Measurements from ENCODE around the gene SMAD3.

SMAD3 gene

GRCh38 chr15:67174864-67175573 lies 109.6 kb downstream of the SMAD3 start:
- H3K4me3 ChIP-seq (ENCODE audit: low read depth, low read length), result no peak overlapping the region
- TF ChIP-seq, protein P1, sequence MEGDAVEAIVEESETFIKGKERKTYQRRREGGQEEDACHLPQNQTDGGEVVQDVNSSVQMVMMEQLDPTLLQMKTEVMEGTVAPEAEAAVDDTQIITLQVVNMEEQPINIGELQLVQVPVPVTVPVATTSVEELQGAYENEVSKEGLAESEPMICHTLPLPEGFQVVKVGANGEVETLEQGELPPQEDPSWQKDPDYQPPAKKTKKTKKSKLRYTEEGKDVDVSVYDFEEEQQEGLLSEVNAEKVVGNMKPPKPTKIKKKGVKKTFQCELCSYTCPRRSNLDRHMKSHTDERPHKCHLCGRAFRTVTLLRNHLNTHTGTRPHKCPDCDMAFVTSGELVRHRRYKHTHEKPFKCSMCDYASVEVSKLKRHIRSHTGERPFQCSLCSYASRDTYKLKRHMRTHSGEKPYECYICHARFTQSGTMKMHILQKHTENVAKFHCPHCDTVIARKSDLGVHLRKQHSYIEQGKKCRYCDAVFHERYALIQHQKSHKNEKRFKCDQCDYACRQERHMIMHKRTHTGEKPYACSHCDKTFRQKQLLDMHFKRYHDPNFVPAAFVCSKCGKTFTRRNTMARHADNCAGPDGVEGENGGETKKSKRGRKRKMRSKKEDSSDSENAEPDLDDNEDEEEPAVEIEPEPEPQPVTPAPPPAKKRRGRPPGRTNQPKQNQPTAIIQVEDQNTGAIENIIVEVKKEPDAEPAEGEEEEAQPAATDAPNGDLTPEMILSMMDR (IDR thresholded peaks at IDR 0.05; ENCODE audit: insufficient read depth, low read depth, low read length, missing control alignments), result no peak
- peak; percentile 51 for DNase-seq (ENCODE audit: low read depth)

- H3K4me3 ChIP-seq (ENCODE audit: low read depth, low read length), result no peak overlapping the region
- peak; percentile 74 for DNase-seq (ENCODE audit: low read depth)
- TF ChIP-seq, protein P1 (IDR thresholded peaks at IDR 0.05; ENCODE audit: insufficient read depth, low read depth, low read length, missing control alignments), result no peak
These were observed 110.3 kb downstream of the SMAD3 start for GRCh38 chr15:67175643-67176071.

GRCh38 chr15:67176195-67176971 lies 111.0 kb downstream of the SMAD3 start:
- TF ChIP-seq, protein P1 (IDR thresholded peaks at IDR 0.05; ENCODE audit: insufficient read depth, low read depth, low read length, missing control alignments), result no peak
- no peak for DNase-seq (ENCODE audit: low read depth)

GRCh38 chr15:67177752-67178151 lies 112.3 kb downstream of the SMAD3 start:
- H3K4me3 ChIP-seq (ENCODE audit: low read depth, low read length), result no peak overlapping the region
- TF ChIP-seq, protein P1 (IDR thresholded peaks at IDR 0.05; ENCODE audit: insufficient read depth, low read depth, low read length, missing control alignments), result no peak
- no peak for DNase-seq (ENCODE audit: low read depth)

More at GRCh38 chr15:67176195-67176971, 111.0 kb downstream of the SMAD3 start:
- no peak overlapping the region for H3K4me3 ChIP-seq (ENCODE audit: low read depth, low read length)

DNA sequence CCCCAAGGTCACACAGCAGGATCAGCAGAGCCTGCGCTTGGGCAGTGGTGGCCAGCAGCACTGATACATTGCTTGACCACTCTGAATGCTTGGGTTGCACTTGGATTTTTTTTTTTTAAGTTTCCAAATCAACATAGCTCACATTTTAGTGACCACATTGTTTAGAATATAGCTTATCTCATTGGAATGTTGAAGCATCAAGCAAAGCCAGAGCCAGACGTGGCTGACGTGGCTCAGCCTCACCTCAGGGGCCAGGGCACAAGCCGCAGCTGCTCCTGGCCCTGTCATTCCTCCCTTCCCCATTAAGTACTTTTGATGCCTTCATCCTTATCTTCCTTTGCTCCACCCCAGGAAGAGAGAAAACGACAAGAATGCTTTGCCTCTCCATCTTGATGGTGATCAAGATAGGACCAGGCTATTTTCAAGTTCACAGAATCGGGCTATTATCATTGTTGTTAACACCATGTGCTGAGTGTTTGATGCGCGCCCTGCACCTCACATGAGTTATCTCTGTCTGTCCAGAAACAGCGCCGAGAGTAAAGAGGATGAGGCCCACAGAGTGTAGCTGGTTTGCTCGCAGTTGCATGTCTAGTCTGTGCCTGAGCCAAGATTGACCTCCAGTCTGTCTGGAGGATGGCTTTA lies 113.3 kb downstream of the SMAD3 start:
- TF ChIP-seq, protein P1 (IDR thresholded peaks at IDR 0.05; ENCODE audit: insufficient read depth, low read depth, low read length, missing control alignments), result no peak
- no peak overlapping the region for H3K4me3 ChIP-seq (ENCODE audit: low read depth, low read length)
- no peak for DNase-seq (ENCODE audit: low read depth)

DNA sequence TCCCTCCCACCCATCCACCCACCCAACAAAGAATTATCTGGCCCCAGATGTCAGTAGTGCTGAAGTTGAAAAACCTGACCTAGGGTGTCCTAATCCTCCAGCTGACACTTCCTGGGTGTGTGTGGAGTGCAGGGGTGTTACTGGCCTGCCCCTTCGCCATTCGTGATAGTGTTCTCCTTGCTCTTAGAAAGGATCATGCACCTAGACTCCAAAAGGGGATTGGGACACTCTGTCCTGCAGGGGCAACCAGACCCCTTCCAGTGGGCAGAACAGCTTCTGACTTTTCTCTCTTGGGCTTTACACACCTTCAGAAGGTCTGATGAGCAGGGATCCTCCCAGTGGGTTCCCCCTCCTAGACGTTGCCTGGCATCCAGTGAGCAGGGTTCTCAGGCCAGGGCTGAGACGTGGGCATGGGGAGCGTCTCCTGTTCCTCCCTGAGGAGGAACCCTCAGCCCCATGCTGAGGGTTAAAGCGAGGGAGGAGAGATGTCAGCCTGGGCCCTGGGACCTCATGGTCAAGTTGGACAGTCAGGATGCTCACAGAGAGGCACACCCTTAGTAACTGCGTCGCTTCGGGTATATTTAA lies 114.1 kb downstream of the SMAD3 start:
- TF ChIP-seq, protein P1 (IDR thresholded peaks at IDR 0.05; ENCODE audit: insufficient read depth, low read depth, low read length, missing control alignments), result no peak
- H3K4me3 ChIP-seq (ENCODE audit: low read depth, low read length), result no peak overlapping the region

More for the DNA sequence above, 114.1 kb downstream of the SMAD3 start:
- DNase-seq (ENCODE audit: low read depth), result no peak

All from GM12865 (cell line).